BJ (cell line): Measurements from ENCODE around the gene CCDC142. TPM values are rescaled to one million over a fixed set of nuclear protein-coding genes. Genes with fewer than 3 reads are reported as not detected.
"Not testable (repeated sequence)": the region's sequence is repeated elsewhere in the genome, so short reads cannot be mapped to it uniquely, and the experiment has no call there.

Experiments
- CTCF ChIA-PET: fragments of 350-600 bp; formaldehyde crosslinking; extraction: SDS; loops from one replicate; lab custom pipeline; 2021; ENCODE audit warnings: antibody characterized with exemption, inconsistent platforms; lab: Yijun Ruan, JAX
- POLR2A ChIA-PET: fragments of 300-600 bp; sonication (Branson Sonifier 250); formaldehyde crosslinking; extraction: SDS; loops from one replicate; lab custom pipeline; 2021; ENCODE audit warnings: antibody characterized with exemption; lab: Charles Lee
- DNase-seq: peaks from one replicate; pipeline ENCODE4 v3.0.0-alpha.2; 2011; ENCODE audit warnings: low read depth
- H3K27me3 ChIP-seq: 2 replicates; pipeline ENCODE4 v1.6.0; 2011; ENCODE audit warnings: low read length; ENCODE audit not compliant: control insufficient read depth, insufficient read depth
- H3K36me3 ChIP-seq: 2 replicates; pipeline ENCODE4 v1.5.1; 2011; ENCODE audit warnings: low read length; ENCODE audit not compliant: control insufficient read depth, insufficient read depth
- H3K4me3 ChIP-seq: 2 replicates; pipeline ENCODE4 v1.5.1; 2011; ENCODE audit warnings: low read depth, mild to moderate bottlenecking, control low read depth, low read length
- CTCF ChIP-seq: IDR thresholded peaks from 2 replicates; pipeline ENCODE4 v1.5.1; 2011; ENCODE audit warnings: low read depth, mild to moderate bottlenecking, control low read depth, inconsistent platforms, low read length, moderate library complexity; ENCODE audit not compliant: insufficient read depth
- polyA plus RNA-seq: library from polyadenylated mRNA; depleted of rRNA; stranded (reverse); fragments of >200 nt; gene quantifications from 2 replicates; pipeline ENCODE4 v1.2.3, GENCODE V29; 2011

Gene CCDC142
- polyA plus RNA-seq, 1 experiment = 6.2 TPM

DNA sequence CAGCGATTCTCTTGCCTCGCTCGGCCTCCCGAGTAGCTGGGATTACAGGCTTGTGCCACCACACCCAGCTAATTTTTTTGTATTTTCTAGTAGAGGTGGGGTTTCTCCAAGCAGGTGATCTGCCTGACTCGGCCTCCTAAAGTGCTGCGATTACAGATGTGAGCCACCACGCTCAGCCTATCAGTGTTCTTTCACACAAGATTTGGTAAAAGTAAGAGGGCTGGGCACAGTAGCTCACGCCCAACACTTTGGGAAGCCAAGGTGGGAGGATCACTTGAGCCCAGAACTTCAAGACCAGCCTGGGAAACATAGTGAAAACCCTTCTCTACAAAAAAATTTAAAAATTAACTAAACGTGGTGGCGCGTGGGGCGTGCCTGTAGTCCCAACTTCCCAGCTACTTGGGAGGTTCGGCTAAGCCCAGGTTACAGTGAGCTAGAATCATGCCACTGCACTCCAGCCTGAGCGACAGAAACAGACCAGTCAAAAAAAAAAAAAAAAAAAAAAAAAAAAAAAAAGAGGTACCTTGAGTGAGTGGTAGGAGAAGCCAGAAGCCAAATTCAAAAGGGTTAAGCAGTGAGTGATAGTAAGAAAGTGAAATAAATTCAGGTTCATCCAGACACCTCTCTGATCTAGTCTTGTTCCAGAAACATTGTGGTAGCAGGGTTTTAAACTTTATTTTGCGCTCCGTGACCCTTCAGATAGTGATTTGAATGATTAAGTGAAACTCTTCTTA lies 11.3 kb downstream of the CCDC142 start:
- TF ChIP-seq CTCF = no peak
- ChIA-PET POLR2A (no interaction called here), CTCF (interaction anchor here (1.6 kb wide), 1 partner anchor 116 kb away, joined by 5 read pairs; no protein-coding TSS in a partner anchor)

GRCh38 chr2:74470742-74471141 lies 12.1 kb downstream of the CCDC142 start:
- H3K27me3 ChIP-seq, POLR2A ChIA-PET, CTCF ChIA-PET, DNase-seq, H3K4me3 ChIP-seq: not testable (repeated sequence)
- H3K36me3 ChIP-seq = peaks cover 13% of the 10 kb centered on the region

More for the DNA sequence above, 11.3 kb downstream of the CCDC142 start:
- H3K27me3 ChIP-seq = no peaks in the 10 kb centered on the region
- H3K36me3 ChIP-seq = peaks cover 13% of the 10 kb centered on the region
- peak overlapping the region; percentile 76 for H3K4me3 ChIP-seq
- no peak for DNase-seq

DNA sequence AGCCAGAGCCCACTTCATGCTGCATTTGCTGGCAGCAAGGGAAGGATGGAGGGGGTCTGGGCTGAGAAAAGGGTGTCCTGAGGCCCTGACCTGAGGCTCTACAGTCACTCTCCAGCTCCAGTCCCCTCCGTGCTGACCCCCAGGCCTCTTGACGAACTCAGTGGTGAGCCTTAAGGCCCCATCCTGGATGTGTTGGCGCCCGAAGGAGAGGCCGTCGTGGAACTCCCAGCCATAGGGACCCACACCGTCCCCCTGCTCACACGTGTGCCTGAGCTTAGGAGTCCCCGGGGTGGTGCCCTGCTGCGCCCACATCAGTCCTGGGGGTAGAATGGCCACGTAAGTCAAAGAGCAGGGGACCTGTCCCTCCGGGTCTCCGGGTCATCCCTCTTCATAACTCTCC lies 18.4 kb downstream of the CCDC142 start:
- ChIA-PET CTCF (interaction anchor here (0.9 kb wide), 1 partner anchor 48 kb away, joined by 3 read pairs; no protein-coding TSS in a partner anchor), POLR2A (interaction anchor here (0.7 kb wide), 1 partner anchor 25 kb away, joined by 7 read pairs; no protein-coding TSS in a partner anchor)
- TF ChIP-seq CTCF = no peak
- Histone ChIP-seq H3K27me3 (no peaks in the 10 kb centered on the region), H3K36me3 (peaks cover 15% of the 10 kb centered on the region), H3K4me3 (peak overlapping the region; percentile 73)
- no peak for DNase-seq

DNA sequence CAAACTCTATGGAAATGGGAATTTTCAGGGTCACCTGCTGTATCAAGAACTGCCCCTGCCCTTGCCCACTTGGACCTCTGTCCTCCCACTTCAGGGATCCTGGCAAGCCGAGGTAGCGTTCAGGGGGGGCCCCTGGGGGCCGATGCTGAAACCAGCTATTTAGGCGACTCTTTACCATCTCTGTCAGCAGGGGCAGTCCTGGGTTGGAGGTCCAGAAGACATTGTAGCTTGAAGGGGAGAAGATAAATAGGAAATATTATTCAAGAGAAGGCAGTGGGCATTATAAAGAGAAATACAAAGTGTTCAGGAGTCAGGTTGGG lies 20.1 kb downstream of the CCDC142 start:
- DNase-seq = no peak
- TF ChIP-seq CTCF = no peak
- Histone ChIP-seq H3K27me3 (no peaks in the 10 kb centered on the region), H3K36me3 (peaks cover 15% of the 10 kb centered on the region), H3K4me3 (no peak overlapping the region)
- ChIA-PET CTCF (no interaction called here), POLR2A (no interaction called here)

GRCh38 chr2:74462054-74462785 lies 20.6 kb downstream of the CCDC142 start:
- DNase-seq = no peak
- POLR2A ChIA-PET = no interaction called here
- H3K36me3 ChIP-seq = peaks cover 15% of the 10 kb centered on the region
- CTCF ChIA-PET = interaction anchor here (1.0 kb wide), 1 partner anchor 123 kb away, joined by 3 read pairs; no protein-coding TSS in a partner anchor
- no peak for TF ChIP-seq CTCF
- H3K27me3 ChIP-seq = no peaks in the 10 kb centered on the region
- H3K4me3 ChIP-seq = no peak overlapping the region
